Caco-2 (cell line): ENCODE results near the gene NUP153. TPM values are rescaled to one million over a fixed set of nuclear protein-coding genes. Genes with fewer than 3 reads are reported as not detected.

Experiments used
- BruUV-seq: library from RNA; stranded (reverse); fragments of 400-500 nt; replicated peaks from 2 replicates; lab custom pipeline; 2021; lab: Mats Ljungman, UMichigan
- CTCF ChIA-PET: fragments of 300-600 bp; sonication (Branson Sonifier 250); formaldehyde crosslinking; loops from one replicate; lab custom pipeline; 2022; ENCODE audit warnings: antibody characterized with exemption; lab: Charles Lee
- POLR2A ChIA-PET: fragments of 300-600 bp; sonication (Branson Sonifier 250); formaldehyde crosslinking; loops from one replicate; lab custom pipeline; 2022; ENCODE audit warnings: antibody characterized with exemption; lab: Charles Lee
- DNase-seq, 2 experiments: peaks; one replicate each; pipeline versions ENCODE4 v3.0.0 to v3.0.0-alpha.2; 2020 to 2022
- H3K27me3 ChIP-seq: replicated peaks from 2 replicates; pipeline ENCODE4 v1.6.0; 2011; ENCODE audit warnings: low read length; ENCODE audit not compliant: control insufficient read depth, insufficient read depth
- H3K36me3 ChIP-seq: 2 replicates; pipeline ENCODE4 v1.5.1; 2011; ENCODE audit warnings: low read length; ENCODE audit not compliant: control insufficient read depth, insufficient read depth
- H3K4me1 ChIP-seq: fragments of 250-450 bp; sonication (Bioruptor Pico); 2 replicates; pipeline ENCODE4 v1.5.1; 2020; ENCODE audit warnings: mild to moderate bottlenecking
- H3K4me3 ChIP-seq: 2 replicates; pipeline ENCODE4 v1.5.1; 2011; ENCODE audit warnings: low read depth, mild to moderate bottlenecking, control low read depth, low read length
- H3K9me3 ChIP-seq: fragments of 250-450 bp; sonication (Bioruptor Pico); 2 replicates; pipeline ENCODE4 v1.5.1; 2020; ENCODE audit warnings: mild to moderate bottlenecking, moderate library complexity
- H3K27ac Mint-ChIP-seq: one replicate; pipeline ENCODE4 v1.8.0; 2022; ENCODE audit warnings: mixed read lengths; ENCODE audit not compliant: unreplicated experiment
- H3K27me3 Mint-ChIP-seq: one replicate; pipeline ENCODE4 v1.8.0; 2022; ENCODE audit warnings: mixed read lengths; ENCODE audit not compliant: insufficient read depth, unreplicated experiment
- H3K36me3 Mint-ChIP-seq: one replicate; pipeline ENCODE4 v1.8.0; 2022; ENCODE audit warnings: mild to moderate bottlenecking, mixed read lengths; ENCODE audit not compliant: insufficient read depth, unreplicated experiment
- H3K4me1 Mint-ChIP-seq: one replicate; pipeline ENCODE4 v1.8.0; 2022; ENCODE audit warnings: low read depth, mixed read lengths; ENCODE audit not compliant: unreplicated experiment
- H3K4me3 Mint-ChIP-seq: one replicate; pipeline ENCODE4 v1.8.0; 2022; ENCODE audit warnings: mild to moderate bottlenecking, moderate library complexity, mixed read lengths; ENCODE audit not compliant: unreplicated experiment
- H3K9me3 Mint-ChIP-seq: one replicate; pipeline ENCODE4 v1.8.0; 2022; ENCODE audit warnings: mixed read lengths; ENCODE audit not compliant: unreplicated experiment
- CTCF ChIP-seq, 2 experiments: fragments of 200-600 bp in 1 of 2; IDR thresholded peaks; 1 replicate in 1 of 2; 2 replicates in 1 of 2; pipeline versions ENCODE4 v1.5.1 to v1.8.0; 2011 to 2022; ENCODE audit warnings: antibody characterized with exemption in 1 of 2, control low read depth in 1 of 2, inconsistent platforms in 1 of 2, low read depth in 1 of 2, low read length in 1 of 2, mild to moderate bottlenecking in 1 of 2, moderate library complexity in 1 of 2; ENCODE audit not compliant: insufficient read depth in 1 of 2, severe bottlenecking in 1 of 2, unreplicated experiment in 1 of 2
- intact Hi-C: fragments of 100-400 bp; cut with micrococcal nuclease; formaldehyde crosslinking; loops from one replicate; pipeline ENCODE4 v1.10.0; 2022; ENCODE audit not compliant: unreplicated experiment
- total RNA-seq: library from RNA; stranded (reverse); gene quantifications from 2 replicates; pipeline ENCODE4 v1.2.3, GENCODE V29; 2022

The NUP153 gene
- total RNA-seq, 1 experiment from 2014 or later = 53.9 TPM

DNA sequence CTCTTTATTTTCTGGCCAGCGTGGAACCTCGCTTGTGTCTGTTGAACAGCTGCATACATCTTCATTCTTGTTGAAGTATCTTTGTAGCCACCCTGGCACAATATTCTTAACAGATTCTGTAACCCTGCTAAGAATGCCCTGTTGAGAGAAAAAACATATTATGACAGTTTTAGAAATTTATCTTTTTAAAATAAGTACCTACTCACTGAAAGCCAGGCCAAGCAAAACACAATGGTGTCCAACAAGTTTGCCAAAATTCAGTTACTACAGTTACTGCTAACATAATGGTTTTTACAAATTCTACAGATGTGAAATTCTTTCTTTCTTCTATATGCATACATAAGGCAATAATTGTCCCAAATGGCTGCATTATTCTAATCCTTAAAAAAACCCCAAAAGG lies 18.2 kb downstream of the NUP153 start:
- Histone ChIP-seq H3K4me1 (no peaks in the 10 kb centered on the region), H3K27me3 (no peaks in the 10 kb centered on the region), H3K4me3 (no peak overlapping the region), H3K36me3 (no peaks in the 10 kb centered on the region), H3K9me3 (no peaks in the 10 kb centered on the region)
- DNase-seq = no peak
- peaks cover 56% of the 10 kb centered on the region for H3K36me3 Mint-ChIP-seq
- no TSS peak for BruUV-seq
- ChIA-PET POLR2A (no interaction called here), CTCF (no interaction called here)
- TF ChIP-seq CTCF (IDR thresholded peaks at IDR 0.05; ENCODE audit: insufficient read depth in 1 of 2, low read depth in 1 of 2, low read length in 1 of 2, severe bottlenecking in 1 of 2, unreplicated experiment in 1 of 2) = no peak
- intact Hi-C loops = no loop called here
- H3K9me3 Mint-ChIP-seq = no peaks in the 10 kb centered on the region
- H3K4me3 Mint-ChIP-seq = no peak overlapping the region
- peaks cover 5% of the 10 kb centered on the region for H3K4me1 Mint-ChIP-seq
- no peak overlapping the region for H3K27ac Mint-ChIP-seq
- no peaks in the 10 kb centered on the region for H3K27me3 Mint-ChIP-seq

DNA sequence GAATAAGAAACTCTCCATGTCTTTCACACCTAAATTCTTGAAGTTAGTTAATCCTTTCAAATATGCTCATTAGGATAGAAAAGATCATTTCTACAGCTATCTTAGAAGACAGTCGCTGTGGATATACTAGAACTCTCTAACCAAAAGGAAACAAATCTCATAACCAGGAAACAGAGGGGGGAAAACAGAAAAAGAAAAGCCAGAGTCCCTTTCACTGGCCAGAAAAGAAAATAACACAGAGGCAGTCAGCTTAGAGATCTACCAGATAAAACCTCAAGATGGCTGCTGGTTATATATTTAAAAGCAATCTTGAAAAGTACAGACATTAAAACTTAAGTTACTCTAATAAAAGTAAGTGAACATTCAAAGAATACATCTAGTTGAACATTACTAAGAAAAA lies 19.6 kb downstream of the NUP153 start:
- no peaks in the 10 kb centered on the region for H3K9me3 Mint-ChIP-seq
- no peaks in the 10 kb centered on the region for H3K9me3 ChIP-seq
- TF ChIP-seq CTCF (IDR thresholded peaks at IDR 0.05; ENCODE audit: insufficient read depth in 1 of 2, low read depth in 1 of 2, low read length in 1 of 2, severe bottlenecking in 1 of 2, unreplicated experiment in 1 of 2) = no peak
- ChIA-PET CTCF (no interaction called here), POLR2A (no interaction called here)
- H3K36me3 Mint-ChIP-seq = peaks cover 61% of the 10 kb centered on the region
- H3K4me1 Mint-ChIP-seq = peaks cover 6% of the 10 kb centered on the region
- H3K27ac Mint-ChIP-seq = no peak overlapping the region
- intact Hi-C loops = no loop called here
- H3K27me3 Mint-ChIP-seq = no peaks in the 10 kb centered on the region
- DNase-seq = no peak
- no peak overlapping the region for H3K4me3 Mint-ChIP-seq
- H3K27me3 ChIP-seq = no peaks in the 10 kb centered on the region
- no peak overlapping the region for H3K4me3 ChIP-seq
- no peaks in the 10 kb centered on the region for H3K36me3 ChIP-seq
- no peaks in the 10 kb centered on the region for H3K4me1 ChIP-seq
- BruUV-seq = no TSS peak

GRCh38 chr6:17684134-17684533 lies 22.6 kb downstream of the NUP153 start:
- H3K27ac Mint-ChIP-seq = no peak overlapping the region
- no peaks in the 10 kb centered on the region for H3K36me3 ChIP-seq
- no peak overlapping the region for H3K4me3 Mint-ChIP-seq
- H3K9me3 ChIP-seq = no peaks in the 10 kb centered on the region
- H3K36me3 Mint-ChIP-seq = peaks cover 83% of the 10 kb centered on the region
- no peak overlapping the region for H3K4me3 ChIP-seq
- no peak for DNase-seq
- no peak for TF ChIP-seq CTCF (IDR thresholded peaks at IDR 0.05; ENCODE audit: insufficient read depth in 1 of 2, low read depth in 1 of 2, low read length in 1 of 2, severe bottlenecking in 1 of 2, unreplicated experiment in 1 of 2)
- CTCF ChIA-PET = interaction anchor here (0.6 kb wide), 1 partner anchor 138 kb away, joined by 4 read pairs; no protein-coding TSS in a partner anchor
- no peaks in the 10 kb centered on the region for H3K9me3 Mint-ChIP-seq
- H3K27me3 Mint-ChIP-seq = no peaks in the 10 kb centered on the region
- no TSS peak for BruUV-seq
- POLR2A ChIA-PET = no interaction called here
- intact Hi-C loops = no loop called here
- peaks cover 28% of the 10 kb centered on the region for H3K4me1 Mint-ChIP-seq
- H3K27me3 ChIP-seq = no peaks in the 10 kb centered on the region
- H3K4me1 ChIP-seq = peaks cover 5% of the 10 kb centered on the region
